HepG2 (cell line): Measurements from ENCODE around the gene FUNDC1.

Experiments
- CBFB ChIP-seq: sonication (generic); formaldehyde crosslinking; IDR thresholded peaks from 2 replicates; pipeline ENCODE4 v1.4.0; 2020; ENCODE audit warnings: missing genetic modification reagents
- ZNF792 ChIP-seq: IDR thresholded peaks from 2 replicates; pipeline ENCODE4 v1.6.1; 2016
- TF ChIP-seq, protein P1 (sequence below): sonication (generic); formaldehyde crosslinking; IDR thresholded peaks from 2 replicates; pipeline ENCODE4 v1.5.0; 2020; ENCODE audit warnings: mild to moderate bottlenecking, missing genetic modification reagents, moderate library complexity
- TF ChIP-seq, protein P2 (sequence below): IDR thresholded peaks from 2 replicates; pipeline ENCODE4 v1.6.1; 2016

DNA sequence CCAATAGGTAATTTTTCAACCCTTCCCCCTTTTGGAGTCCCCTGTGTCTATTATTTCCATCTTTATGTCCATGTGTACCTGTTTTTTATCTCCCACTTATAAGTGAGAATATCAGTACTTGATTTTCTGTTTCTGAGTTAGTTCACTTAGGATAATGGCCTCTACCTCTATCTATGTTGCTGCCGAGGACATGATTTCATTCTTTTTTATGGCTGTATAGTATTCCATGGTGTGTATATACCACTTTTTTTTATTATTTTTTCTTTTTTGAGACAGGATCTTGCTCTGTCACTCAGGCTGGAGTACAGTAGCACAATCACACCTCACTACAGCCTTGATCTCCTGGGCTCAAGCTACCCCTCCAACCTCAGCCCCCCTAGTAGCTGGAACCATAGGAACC lies 47.6 kb downstream of the FUNDC1 start:
- TF ChIP-seq CBFB (CRISPR knock-in tag) = no peak
- TF ChIP-seq, protein P1, sequence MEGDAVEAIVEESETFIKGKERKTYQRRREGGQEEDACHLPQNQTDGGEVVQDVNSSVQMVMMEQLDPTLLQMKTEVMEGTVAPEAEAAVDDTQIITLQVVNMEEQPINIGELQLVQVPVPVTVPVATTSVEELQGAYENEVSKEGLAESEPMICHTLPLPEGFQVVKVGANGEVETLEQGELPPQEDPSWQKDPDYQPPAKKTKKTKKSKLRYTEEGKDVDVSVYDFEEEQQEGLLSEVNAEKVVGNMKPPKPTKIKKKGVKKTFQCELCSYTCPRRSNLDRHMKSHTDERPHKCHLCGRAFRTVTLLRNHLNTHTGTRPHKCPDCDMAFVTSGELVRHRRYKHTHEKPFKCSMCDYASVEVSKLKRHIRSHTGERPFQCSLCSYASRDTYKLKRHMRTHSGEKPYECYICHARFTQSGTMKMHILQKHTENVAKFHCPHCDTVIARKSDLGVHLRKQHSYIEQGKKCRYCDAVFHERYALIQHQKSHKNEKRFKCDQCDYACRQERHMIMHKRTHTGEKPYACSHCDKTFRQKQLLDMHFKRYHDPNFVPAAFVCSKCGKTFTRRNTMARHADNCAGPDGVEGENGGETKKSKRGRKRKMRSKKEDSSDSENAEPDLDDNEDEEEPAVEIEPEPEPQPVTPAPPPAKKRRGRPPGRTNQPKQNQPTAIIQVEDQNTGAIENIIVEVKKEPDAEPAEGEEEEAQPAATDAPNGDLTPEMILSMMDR = no peak
- TF ChIP-seq, protein P2, sequence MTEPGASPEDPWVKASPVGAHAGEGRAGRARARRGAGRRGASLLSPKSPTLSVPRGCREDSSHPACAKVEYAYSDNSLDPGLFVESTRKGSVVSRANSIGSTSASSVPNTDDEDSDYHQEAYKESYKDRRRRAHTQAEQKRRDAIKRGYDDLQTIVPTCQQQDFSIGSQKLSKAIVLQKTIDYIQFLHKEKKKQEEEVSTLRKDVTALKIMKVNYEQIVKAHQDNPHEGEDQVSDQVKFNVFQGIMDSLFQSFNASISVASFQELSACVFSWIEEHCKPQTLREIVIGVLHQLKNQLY (CRISPR knock-in tag) = no peak
- no peak for TF ChIP-seq ZNF792
